Stimulated activated naive B cell treated with anti-CD40 and anti-IgM and Interleukin-4, amounts not matched to agents 10 μg/mL and 1 μg/mL and 100 μg/mL, for 72 hours (primary cell): ENCODE measurements around the gene TDRD12.
"Not testable (repeated sequence)": the region's sequence is repeated elsewhere in the genome, so short reads cannot be mapped to it uniquely, and the experiment has no call there.

Experiments
- ATAC-seq, 2 donors: fragments of 150-1000 bp; cut with Tn5 transposase; replicated peaks; 2 replicates each; pipeline ENCODE4 v1.10.0; 2021; ENCODE audit warnings: moderate library complexity in 1 of 2
- DNase-seq: peaks from one replicate; pipeline ENCODE4 v3.0.0; 2021
- H3K27ac Mint-ChIP-seq: one replicate; pipeline ENCODE4 v1.8.0; 2022; ENCODE audit warnings: mild to moderate bottlenecking, mixed read lengths
- H3K27me3 Mint-ChIP-seq, 2 donors: one replicate each; pipeline ENCODE4 v1.8.0; 2022; ENCODE audit warnings: mixed read lengths in 2 of 2
- H3K36me3 Mint-ChIP-seq, 2 donors: one replicate each; pipeline ENCODE4 v1.8.0; 2022; ENCODE audit warnings: mixed read lengths in 2 of 2, mild to moderate bottlenecking in 1 of 2
- H3K4me1 Mint-ChIP-seq, 2 donors: one replicate each; pipeline ENCODE4 v1.8.0; 2022; ENCODE audit warnings: mixed read lengths in 2 of 2, mild to moderate bottlenecking in 1 of 2
- H3K4me3 Mint-ChIP-seq, 2 donors: one replicate each; pipeline ENCODE4 v1.8.0; 2022; ENCODE audit warnings: mild to moderate bottlenecking in 2 of 2, mixed read lengths in 2 of 2, moderate library complexity in 1 of 2
- H3K9me3 Mint-ChIP-seq, 2 donors: one replicate each; pipeline ENCODE4 v1.8.0; 2022; ENCODE audit warnings: mixed read lengths in 2 of 2, mild to moderate bottlenecking in 1 of 2

The TDRD12 gene

DNA sequence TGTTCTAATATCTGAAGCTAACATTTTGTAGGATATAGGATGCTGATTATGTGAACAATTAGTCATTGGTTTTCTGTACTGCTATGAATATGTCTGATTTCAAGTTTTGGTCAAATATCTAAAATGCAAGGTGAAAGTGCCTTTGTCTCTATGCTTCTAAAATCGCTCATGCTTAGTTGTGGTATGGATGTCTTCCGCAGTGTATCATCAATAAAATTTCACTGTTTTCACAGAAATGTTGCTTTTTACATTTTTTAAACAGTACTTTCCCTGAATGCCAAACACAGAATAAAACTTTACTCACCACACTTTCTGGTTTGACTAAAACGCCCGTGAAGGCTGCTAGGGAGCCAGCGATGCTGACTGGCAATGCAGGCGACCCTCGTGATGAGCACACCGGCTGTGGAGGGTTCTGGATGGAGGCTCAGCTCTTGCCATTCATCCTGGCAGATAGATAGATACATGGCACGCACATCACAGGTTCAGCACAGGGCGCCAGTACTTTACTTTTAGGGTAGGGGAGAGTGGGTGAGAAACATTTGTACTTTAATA, 109.9 kb downstream of the TDRD12 start:
- Mint-ChIP-seq H3K9me3 (no peaks in the 10 kb centered on the region), H3K36me3 (no peaks in the 10 kb centered on the region), H3K4me1 (no peaks in the 10 kb centered on the region), H3K27me3 (peaks cover 6 to 15% of the 10 kb centered on the region in 2 donors), H3K27ac (no peak overlapping the region), H3K4me3 (no peak overlapping the region)
- no peak for DNase-seq
- no peak for ATAC-seq

- no peak for ATAC-seq
- Mint-ChIP-seq H3K4me1 (no peaks in the 10 kb centered on the region), H3K36me3 (no peaks in the 10 kb centered on the region), H3K27ac (no peak overlapping the region), H3K27me3 (peaks cover 0 to 6% of the 10 kb centered on the region in 2 donors), H3K4me3 (no peak overlapping the region), H3K9me3 (no peaks in the 10 kb centered on the region)
- DNase-seq = no peak
These were observed 110.9 kb downstream of the TDRD12 start for GRCh38 chr19:32830231-32831014.

DNA sequence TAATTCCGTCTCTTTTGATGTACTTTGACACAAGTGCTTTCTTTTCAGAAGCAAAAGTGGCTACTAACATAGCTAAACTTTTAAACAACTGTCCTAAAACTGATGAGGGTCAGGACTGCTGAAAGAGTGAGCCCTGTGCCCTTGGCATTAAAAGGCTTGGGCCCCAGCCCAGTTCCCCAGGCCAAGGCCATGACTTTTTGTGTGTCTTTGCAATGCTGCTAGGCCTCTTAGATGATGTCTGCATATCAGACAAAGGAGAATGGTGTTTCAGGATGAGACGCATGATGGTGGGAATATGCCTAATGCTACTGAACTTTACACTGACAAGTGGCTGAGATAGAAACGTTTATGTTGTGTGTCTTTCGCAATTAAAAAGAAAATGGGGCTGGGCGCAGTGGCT, 112.0 kb downstream of the TDRD12 start:
- H3K27me3 Mint-ChIP-seq = peaks cover 0 to 6% of the 10 kb centered on the region in 2 donors
- ATAC-seq (no peak), DNase-seq (no peak)
- H3K4me3 Mint-ChIP-seq = no peak overlapping the region
- no peaks in the 10 kb centered on the region for H3K36me3 Mint-ChIP-seq
- H3K4me1 Mint-ChIP-seq = no peaks in the 10 kb centered on the region
- no peaks in the 10 kb centered on the region for H3K9me3 Mint-ChIP-seq
- no peak overlapping the region for H3K27ac Mint-ChIP-seq

DNA sequence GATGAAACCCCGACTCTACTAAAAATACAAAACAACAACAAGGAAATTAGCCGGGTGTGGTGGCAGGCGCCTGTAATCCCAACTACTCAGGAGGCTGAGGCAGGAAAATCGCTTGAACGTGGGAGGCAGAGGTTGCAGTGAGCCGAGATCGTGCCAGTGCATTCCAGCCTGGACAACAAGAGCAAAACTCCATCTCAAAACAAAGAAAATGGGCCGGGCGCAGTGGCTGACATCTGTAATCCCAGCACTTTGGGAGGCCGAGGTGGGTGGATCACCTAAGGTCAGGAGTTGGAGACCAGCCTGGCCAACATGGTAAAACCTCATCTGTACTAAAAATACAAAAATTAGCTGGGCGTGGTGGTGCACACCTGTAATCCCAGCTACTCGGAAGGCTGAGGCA, 112.5 kb downstream of the TDRD12 start:
- not testable (repeated sequence) for H3K4me1 Mint-ChIP-seq, H3K9me3 Mint-ChIP-seq, H3K4me3 Mint-ChIP-seq, ATAC-seq, DNase-seq, H3K27me3 Mint-ChIP-seq, H3K27ac Mint-ChIP-seq, H3K36me3 Mint-ChIP-seq

- H3K9me3 Mint-ChIP-seq, H3K27me3 Mint-ChIP-seq, ATAC-seq, H3K27ac Mint-ChIP-seq, DNase-seq, H3K4me3 Mint-ChIP-seq, H3K36me3 Mint-ChIP-seq, H3K4me1 Mint-ChIP-seq: not testable (repeated sequence)
These were observed 113.3 kb downstream of the TDRD12 start for GRCh38 chr19:32832825-32833224.

- not testable (repeated sequence) for ATAC-seq, H3K9me3 Mint-ChIP-seq, DNase-seq, H3K4me1 Mint-ChIP-seq, H3K27me3 Mint-ChIP-seq, H3K27ac Mint-ChIP-seq, H3K36me3 Mint-ChIP-seq, H3K4me3 Mint-ChIP-seq
These were observed 113.8 kb downstream of the TDRD12 start for GRCh38 chr19:32833388-32833787.

DNA sequence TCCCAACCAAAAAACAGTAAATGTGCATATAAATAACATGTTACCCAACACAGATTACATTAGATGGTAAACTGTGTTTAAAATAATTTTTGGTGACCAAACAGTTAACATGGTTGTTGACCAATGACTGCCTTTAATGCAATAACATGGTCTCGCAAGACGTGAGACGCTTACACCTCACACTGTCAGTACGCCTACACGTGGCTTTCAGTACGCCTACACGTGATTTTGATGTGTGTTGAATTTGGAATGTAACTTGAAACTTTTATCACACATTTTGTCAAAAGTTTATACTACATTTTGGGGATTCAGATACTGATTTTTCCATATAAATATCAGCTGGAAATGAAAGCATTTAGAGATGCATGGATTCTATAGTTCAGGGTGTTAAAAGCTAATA, 118.0 kb downstream of the TDRD12 start:
- ATAC-seq (no peak), DNase-seq (no peak)
- Mint-ChIP-seq H3K27ac (no peak overlapping the region), H3K36me3 (peaks cover 10 to 14% of the 10 kb centered on the region in 2 donors), H3K9me3 (peaks cover 18% of the 10 kb centered on the region in 2 donors), H3K27me3 (peaks cover 0 to 6% of the 10 kb centered on the region in 2 donors), H3K4me1 (no peaks in the 10 kb centered on the region), H3K4me3 (no peak overlapping the region)

DNA sequence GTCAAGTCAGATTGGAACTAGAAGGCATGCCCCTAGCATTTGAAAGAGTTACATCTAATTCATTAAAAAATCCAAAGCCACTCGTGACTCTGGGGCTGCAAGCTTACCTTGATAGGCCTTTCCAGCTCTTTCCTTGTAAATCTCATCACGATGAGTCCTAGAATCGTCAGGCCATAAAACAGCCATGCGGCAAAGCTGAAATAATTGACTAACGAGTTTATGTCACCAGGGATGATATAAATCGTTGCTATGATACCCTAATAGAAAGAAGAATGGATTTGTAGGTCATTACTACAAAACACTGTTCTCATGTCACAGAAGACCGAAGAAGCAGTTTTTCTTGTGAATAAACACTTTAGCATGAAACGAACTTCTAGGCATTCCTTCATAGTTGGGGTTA, 122.5 kb downstream of the TDRD12 start:
- ATAC-seq = no peak
- H3K9me3 Mint-ChIP-seq = peaks cover 18 to 23% of the 10 kb centered on the region in 2 donors
- no peaks in the 10 kb centered on the region for H3K4me1 Mint-ChIP-seq
- peaks cover 11 to 26% of the 10 kb centered on the region in 2 donors for H3K36me3 Mint-ChIP-seq
- H3K27me3 Mint-ChIP-seq = peaks cover 0 to 6% of the 10 kb centered on the region in 2 donors
- DNase-seq = no peak
- no peak overlapping the region for H3K4me3 Mint-ChIP-seq
- no peak overlapping the region for H3K27ac Mint-ChIP-seq

- peaks cover 0 to 6% of the 10 kb centered on the region in 2 donors for H3K27me3 Mint-ChIP-seq
- H3K9me3 Mint-ChIP-seq = peaks cover 19 to 25% of the 10 kb centered on the region in 2 donors
- no peak overlapping the region for H3K27ac Mint-ChIP-seq
- H3K4me3 Mint-ChIP-seq = no peak overlapping the region
- no peaks in the 10 kb centered on the region for H3K4me1 Mint-ChIP-seq
- no peak for ATAC-seq
- no peak for DNase-seq
- peaks cover 13 to 26% of the 10 kb centered on the region in 2 donors for H3K36me3 Mint-ChIP-seq
These were observed 124.2 kb downstream of the TDRD12 start for GRCh38 chr19:32843716-32844245.

- not testable (repeated sequence) for H3K9me3 Mint-ChIP-seq, H3K4me3 Mint-ChIP-seq, DNase-seq, H3K27me3 Mint-ChIP-seq, H3K27ac Mint-ChIP-seq, H3K4me1 Mint-ChIP-seq, H3K36me3 Mint-ChIP-seq, ATAC-seq
These were observed 128.5 kb downstream of the TDRD12 start for GRCh38 chr19:32848035-32848434.

DNA sequence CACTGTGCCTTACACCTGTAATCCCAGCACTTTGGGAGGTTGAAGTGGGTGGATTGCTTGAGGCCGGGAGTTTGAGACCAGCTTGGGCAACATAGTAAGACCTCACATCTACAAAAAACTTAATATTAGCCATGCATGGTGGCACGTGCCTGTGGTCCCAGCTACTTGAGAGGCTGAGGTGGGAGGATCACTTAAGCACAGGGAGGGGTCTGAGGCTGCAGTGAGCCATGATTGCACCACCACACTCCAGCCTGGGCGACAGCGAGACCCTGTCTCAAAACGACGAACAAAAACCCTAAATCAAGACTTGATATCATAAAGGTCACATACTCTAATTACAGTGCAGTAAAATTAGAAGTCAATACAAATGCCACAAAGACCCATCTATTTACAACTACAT, 132.6 kb downstream of the TDRD12 start:
- H3K4me3 Mint-ChIP-seq = no peak overlapping the region
- H3K9me3 Mint-ChIP-seq = peaks cover under 1 to 3% of the 10 kb centered on the region in 2 donors
- H3K27ac Mint-ChIP-seq = no peak overlapping the region
- peaks cover 0 to under 1% of the 10 kb centered on the region in 2 donors for H3K36me3 Mint-ChIP-seq
- no peaks in the 10 kb centered on the region for H3K27me3 Mint-ChIP-seq
- no peak for ATAC-seq
- H3K4me1 Mint-ChIP-seq = no peaks in the 10 kb centered on the region
- DNase-seq = no peak

GRCh38 chr19:32856818-32857217, 137.3 kb downstream of the TDRD12 start:
- not testable (repeated sequence) for DNase-seq, H3K27me3 Mint-ChIP-seq, H3K4me1 Mint-ChIP-seq, H3K9me3 Mint-ChIP-seq, ATAC-seq, H3K36me3 Mint-ChIP-seq, H3K4me3 Mint-ChIP-seq, H3K27ac Mint-ChIP-seq

GRCh38 chr19:32857584-32857983, 138.0 kb downstream of the TDRD12 start:
- Mint-ChIP-seq H3K4me3 (no peak overlapping the region), H3K27me3 (no peaks in the 10 kb centered on the region), H3K9me3 (no peaks in the 10 kb centered on the region), H3K27ac (no peak overlapping the region), H3K4me1 (no peaks in the 10 kb centered on the region), H3K36me3 (no peaks in the 10 kb centered on the region)
- ATAC-seq = no peak
- no peak for DNase-seq

DNA sequence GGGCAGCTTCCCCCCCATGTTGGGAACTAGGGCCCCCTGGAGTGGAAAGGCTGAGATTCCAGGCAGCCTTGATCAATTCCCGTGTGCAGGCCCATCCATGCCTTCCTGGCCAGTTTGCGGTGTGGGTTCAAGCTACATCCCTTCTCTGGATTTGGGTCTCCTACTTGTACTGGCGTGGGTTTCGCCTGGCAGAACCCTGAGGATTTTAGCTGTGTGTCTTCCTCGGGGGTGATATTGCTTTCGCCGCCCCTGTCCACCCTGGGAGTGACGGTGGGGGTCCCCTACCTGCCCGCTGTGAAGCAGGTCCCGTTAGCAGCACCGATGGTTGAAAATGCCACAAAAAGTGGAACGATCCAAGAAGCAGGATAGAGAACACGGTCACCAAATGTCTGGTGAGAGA, 138.6 kb downstream of the TDRD12 start:
- no peak overlapping the region for H3K4me3 Mint-ChIP-seq
- ATAC-seq = no peak
- no peaks in the 10 kb centered on the region for H3K27me3 Mint-ChIP-seq
- H3K9me3 Mint-ChIP-seq = no peaks in the 10 kb centered on the region
- H3K27ac Mint-ChIP-seq = no peak overlapping the region
- H3K36me3 Mint-ChIP-seq = no peaks in the 10 kb centered on the region
- H3K4me1 Mint-ChIP-seq = no peaks in the 10 kb centered on the region
- no peak for DNase-seq

- H3K27me3 Mint-ChIP-seq = no peaks in the 10 kb centered on the region
- no peak overlapping the region for H3K4me3 Mint-ChIP-seq
- ATAC-seq = no peak
- H3K4me1 Mint-ChIP-seq = no peaks in the 10 kb centered on the region
- no peaks in the 10 kb centered on the region for H3K36me3 Mint-ChIP-seq
- H3K27ac Mint-ChIP-seq = no peak overlapping the region
- no peak for DNase-seq
- H3K9me3 Mint-ChIP-seq = no peaks in the 10 kb centered on the region
These were observed 139.0 kb downstream of the TDRD12 start for GRCh38 chr19:32858559-32858958.
